Activated CD8-positive, alpha-beta T cell treated with anti-CD3 and anti-CD28 coated beads for 36 hours (primary cell): Measurements from ENCODE around the gene RASL12. TPM values are rescaled to one million over a fixed set of nuclear protein-coding genes. Genes with fewer than 3 reads are reported as not detected.
"Not testable (repeated sequence)": the region's sequence is repeated elsewhere in the genome, so short reads cannot be mapped to it uniquely, and the experiment has no call there.

ENCODE experiments used
- ATAC-seq: fragments of 200-7000 bp; cut with Tn5 transposase; one replicate; pipeline ENCODE4 v1.10.0; 2021; ENCODE audit warnings: mild to moderate bottlenecking, moderate library complexity
- CTCF ChIA-PET: fragments of 350-600 bp; sonication (Branson Sonifier 250); formaldehyde crosslinking; loops from one replicate; lab custom pipeline; 2021; ENCODE audit warnings: antibody characterized with exemption; lab: Charles Lee
- POLR2A ChIA-PET: fragments of 350-600 bp; sonication (Branson Sonifier 250); formaldehyde crosslinking; loops from one replicate; lab custom pipeline; 2021; ENCODE audit warnings: antibody characterized with exemption; lab: Charles Lee
- DNase-seq: peaks from one replicate; pipeline ENCODE4 v3.0.0-alpha.2; 2020
- H3K27ac Mint-ChIP-seq: one replicate; pipeline ENCODE4 v1.8.0; 2021; ENCODE audit warnings: mild to moderate bottlenecking, mixed read lengths
- H3K27me3 Mint-ChIP-seq: one replicate; pipeline ENCODE4 v1.8.0; 2021; ENCODE audit warnings: mixed read lengths
- H3K36me3 Mint-ChIP-seq: one replicate; pipeline ENCODE4 v1.8.0; 2021; ENCODE audit warnings: low read depth, mixed read lengths
- H3K4me1 Mint-ChIP-seq: one replicate; pipeline ENCODE4 v1.8.0; 2021; ENCODE audit warnings: low read depth, mixed read lengths
- H3K4me3 Mint-ChIP-seq: one replicate; pipeline ENCODE4 v1.8.0; 2021; ENCODE audit warnings: mild to moderate bottlenecking, moderate library complexity, mixed read lengths
- H3K9me3 Mint-ChIP-seq: one replicate; pipeline ENCODE4 v1.8.0; 2021; ENCODE audit warnings: mixed read lengths
- intact Hi-C: fragments of 100-400 bp; cut with micrococcal nuclease; formaldehyde crosslinking; loops from one replicate; pipeline ENCODE4 v1.10.0; 2022
- total RNA-seq, 2 experiments: library from RNA; stranded (reverse); gene quantifications; one replicate each; pipeline ENCODE4 v1.2.3, GENCODE V29; 2021
- TF ChIP-seq, protein P1 (sequence below): fragments of 200-600 bp; IDR thresholded peaks from one replicate; pipeline ENCODE4 v1.8.0; 2022; ENCODE audit warnings: antibody characterized with exemption, mild to moderate bottlenecking

RASL12 gene
- total RNA-seq, 2 experiments from 2014 or later = not detected

DNA sequence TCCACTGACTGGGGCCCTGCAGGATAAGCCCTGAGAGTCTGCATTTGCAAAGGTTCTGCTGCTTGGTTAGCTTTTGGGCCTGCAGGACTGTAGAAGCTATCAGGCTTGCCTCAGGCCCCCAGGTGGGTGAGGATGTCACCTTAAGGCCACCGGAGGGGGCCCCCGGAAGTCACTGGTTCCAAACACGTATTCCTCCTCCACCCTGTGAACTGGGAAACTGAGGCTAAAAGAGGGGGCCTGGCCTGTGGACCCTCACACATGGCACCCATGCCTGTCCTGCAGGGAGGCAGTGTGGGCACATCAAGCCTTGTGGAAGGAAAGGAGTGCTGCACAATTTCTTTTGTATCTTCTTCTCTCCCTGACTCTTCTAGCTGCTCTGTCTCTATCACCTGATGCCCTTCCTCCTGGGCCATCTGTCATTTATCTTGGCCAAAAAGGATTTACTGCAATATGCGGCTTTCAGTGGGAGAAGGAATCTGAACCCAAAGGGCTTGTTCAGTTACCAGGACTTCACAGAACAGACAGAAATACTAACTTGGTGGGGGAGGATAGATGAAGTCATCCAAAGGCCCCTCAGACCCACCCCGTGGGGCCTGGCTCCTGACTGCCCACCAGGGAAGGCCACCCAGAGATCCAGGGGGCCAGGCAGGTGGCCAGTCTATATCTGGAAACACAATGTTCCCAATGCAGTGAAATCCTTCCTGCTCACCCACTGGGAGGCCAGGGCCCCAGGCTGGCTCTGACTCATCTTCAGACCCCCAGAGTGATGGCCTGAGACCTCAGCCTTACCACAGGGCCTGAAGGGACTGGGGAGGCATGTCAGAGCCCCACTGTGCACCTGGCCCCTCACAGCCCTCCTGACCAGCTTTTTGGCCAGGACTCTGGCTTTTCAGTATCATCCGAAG is 28.9 kb upstream of the RASL12 start:
- Mint-ChIP-seq H3K36me3 (peaks cover 17% of the 10 kb centered on the region), H3K27me3 (no peaks in the 10 kb centered on the region), H3K9me3 (no peaks in the 10 kb centered on the region), H3K4me3 (no peak overlapping the region), H3K4me1 (no peaks in the 10 kb centered on the region), H3K27ac (no peak overlapping the region)
- TF ChIP-seq, protein P1, sequence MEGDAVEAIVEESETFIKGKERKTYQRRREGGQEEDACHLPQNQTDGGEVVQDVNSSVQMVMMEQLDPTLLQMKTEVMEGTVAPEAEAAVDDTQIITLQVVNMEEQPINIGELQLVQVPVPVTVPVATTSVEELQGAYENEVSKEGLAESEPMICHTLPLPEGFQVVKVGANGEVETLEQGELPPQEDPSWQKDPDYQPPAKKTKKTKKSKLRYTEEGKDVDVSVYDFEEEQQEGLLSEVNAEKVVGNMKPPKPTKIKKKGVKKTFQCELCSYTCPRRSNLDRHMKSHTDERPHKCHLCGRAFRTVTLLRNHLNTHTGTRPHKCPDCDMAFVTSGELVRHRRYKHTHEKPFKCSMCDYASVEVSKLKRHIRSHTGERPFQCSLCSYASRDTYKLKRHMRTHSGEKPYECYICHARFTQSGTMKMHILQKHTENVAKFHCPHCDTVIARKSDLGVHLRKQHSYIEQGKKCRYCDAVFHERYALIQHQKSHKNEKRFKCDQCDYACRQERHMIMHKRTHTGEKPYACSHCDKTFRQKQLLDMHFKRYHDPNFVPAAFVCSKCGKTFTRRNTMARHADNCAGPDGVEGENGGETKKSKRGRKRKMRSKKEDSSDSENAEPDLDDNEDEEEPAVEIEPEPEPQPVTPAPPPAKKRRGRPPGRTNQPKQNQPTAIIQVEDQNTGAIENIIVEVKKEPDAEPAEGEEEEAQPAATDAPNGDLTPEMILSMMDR = no peak
- ChIA-PET POLR2A (interaction anchor here (1.0 kb wide), 1 partner anchor 116 kb away, joined by 4 read pairs; no protein-coding TSS in a partner anchor), CTCF (no interaction called here)
- intact Hi-C loops = no loop called here
- DNase-seq (no peak), ATAC-seq (no peak)

DNA sequence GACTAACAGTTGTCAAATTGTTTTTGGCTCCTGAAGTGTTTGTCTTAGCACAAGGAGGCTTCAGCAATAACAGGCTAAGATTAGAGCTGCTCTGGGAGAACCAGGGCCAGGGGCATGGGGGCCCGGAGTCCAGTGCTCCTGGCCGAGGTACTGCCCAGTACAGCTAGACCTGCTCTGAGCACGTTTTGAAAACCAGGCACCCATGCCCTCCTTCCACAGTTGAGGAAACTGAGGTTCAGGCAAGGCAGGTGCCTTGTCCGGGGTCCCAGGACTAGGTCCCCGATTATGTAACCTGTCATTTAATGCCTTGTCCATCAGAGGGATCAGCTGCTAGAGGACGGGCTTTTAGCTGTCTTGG is 27.9 kb upstream of the RASL12 start:
- ATAC-seq = no peak
- CTCF ChIA-PET = interaction anchor here (1.1 to 1.2 kb wide), 4 partner anchors 9 to 62 kb away, joined by 3 to 4 read pairs (median 3); no protein-coding TSS in a partner anchor
- intact Hi-C loops = no loop called here
- POLR2A ChIA-PET = interaction anchor here (1.0 kb wide), 1 partner anchor 9 kb away, joined by 3 read pairs; no protein-coding TSS in a partner anchor
- no peaks in the 10 kb centered on the region for H3K4me1 Mint-ChIP-seq
- TF ChIP-seq, protein P1 = no peak
- no peak overlapping the region for H3K4me3 Mint-ChIP-seq
- H3K27me3 Mint-ChIP-seq = no peaks in the 10 kb centered on the region
- H3K27ac Mint-ChIP-seq = no peak overlapping the region
- no peaks in the 10 kb centered on the region for H3K9me3 Mint-ChIP-seq
- DNase-seq = no peak
- H3K36me3 Mint-ChIP-seq = peaks cover 11% of the 10 kb centered on the region

DNA sequence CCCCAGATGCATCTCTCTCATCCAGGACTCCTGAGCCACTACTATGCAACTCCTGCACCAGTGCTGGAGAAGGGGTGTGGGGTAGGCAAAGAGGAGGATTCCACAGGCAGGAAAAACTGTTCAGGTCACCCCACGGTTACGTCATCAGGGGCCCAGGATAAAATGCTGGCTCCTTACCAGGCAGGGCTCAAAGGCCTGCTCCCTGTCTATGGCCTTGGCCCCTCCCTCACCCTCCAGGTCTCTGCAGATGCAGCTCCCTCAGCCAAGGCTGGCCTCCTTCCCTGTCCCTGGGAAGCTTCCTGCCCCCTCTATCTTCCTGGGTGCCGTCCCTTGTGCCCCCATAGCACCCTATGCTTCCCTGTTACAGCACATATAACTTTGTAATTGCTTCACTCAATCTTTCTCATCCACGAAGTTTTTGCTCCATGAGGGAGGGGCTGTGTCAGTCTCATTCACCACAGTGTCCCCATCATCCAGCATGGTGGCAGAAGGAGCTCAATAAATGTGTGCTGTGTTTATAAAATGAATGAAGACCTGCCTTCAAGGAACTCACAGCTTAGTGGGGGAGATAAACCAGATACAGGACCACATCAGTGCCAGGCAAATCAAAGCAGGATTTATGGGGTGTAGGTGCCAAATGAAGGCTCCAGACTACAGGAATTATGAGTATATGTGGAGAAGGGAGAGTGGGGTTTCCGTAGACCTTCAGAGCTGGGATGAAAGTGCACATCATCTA is 27.4 kb upstream of the RASL12 start:
- TF ChIP-seq, protein P1 = no peak
- Mint-ChIP-seq H3K27me3 (no peaks in the 10 kb centered on the region), H3K36me3 (peaks cover 9% of the 10 kb centered on the region), H3K9me3 (no peaks in the 10 kb centered on the region), H3K4me1 (no peaks in the 10 kb centered on the region), H3K4me3 (no peak overlapping the region), H3K27ac (no peak overlapping the region)
- ATAC-seq (no peak), DNase-seq (no peak)
- CTCF ChIA-PET = interaction anchor here (1.1 to 1.3 kb wide), 5 partner anchors 8 to 61 kb away, joined by 3 to 4 read pairs (median 3); no protein-coding TSS in a partner anchor
- intact Hi-C loops = no loop called here
- POLR2A ChIA-PET = interaction anchor here (1.0 kb wide), 1 partner anchor 9 kb away, joined by 3 read pairs; no protein-coding TSS in a partner anchor

GRCh38 chr15:65094294-65094995 is 26.7 kb upstream of the RASL12 start:
- ChIA-PET POLR2A (no interaction called here), CTCF (interaction anchor here (0.7 to 1.3 kb wide), 3 partner anchors 26 to 292 kb away, joined by 3 read pairs; no protein-coding TSS in a partner anchor)
- Mint-ChIP-seq H3K27ac (no peak overlapping the region), H3K27me3 (no peaks in the 10 kb centered on the region), H3K4me1 (no peaks in the 10 kb centered on the region), H3K36me3 (peaks cover 9% of the 10 kb centered on the region), H3K9me3 (no peaks in the 10 kb centered on the region), H3K4me3 (no peak overlapping the region)
- ATAC-seq (no peak), DNase-seq (no peak)
- TF ChIP-seq, protein P1 = no peak
- intact Hi-C loops = no loop called here

DNA sequence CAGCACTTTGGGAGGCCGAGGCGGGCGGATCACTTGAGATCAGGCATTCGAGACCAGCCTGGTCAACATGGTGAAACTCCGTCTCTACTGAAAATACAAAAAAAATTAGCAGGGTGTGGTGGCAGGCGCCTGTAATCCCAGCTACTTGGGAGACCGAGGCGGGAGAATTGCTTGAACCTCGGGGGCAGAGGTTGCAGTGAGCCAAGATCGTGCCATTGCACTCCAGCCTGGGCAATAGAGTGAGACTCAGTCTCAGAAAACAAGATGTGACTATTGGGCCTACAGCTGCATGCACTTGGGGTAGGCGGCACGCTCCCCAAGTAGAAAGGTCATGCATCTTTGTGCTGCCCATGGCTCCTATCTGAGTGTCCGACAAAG is 26.0 kb upstream of the RASL12 start:
- POLR2A ChIA-PET, ATAC-seq, H3K27ac Mint-ChIP-seq, intact Hi-C loops, H3K9me3 Mint-ChIP-seq, DNase-seq, H3K27me3 Mint-ChIP-seq, H3K4me1 Mint-ChIP-seq, H3K36me3 Mint-ChIP-seq, H3K4me3 Mint-ChIP-seq: not testable (repeated sequence)
- CTCF ChIA-PET = interaction anchor here (1.2 kb wide), 1 partner anchor 60 kb away, joined by 4 read pairs; no protein-coding TSS in a partner anchor
